NOMO-1 (cell line): ENCODE data around the gene SATB1.

Experiments used
- DNase-seq, 2 experiments: peaks; one replicate each; lab custom pipeline; 2025; ENCODE audit not compliant: unreplicated experiment in 2 of 2; lab: John Stamatoyannopoulos, UW

Gene SATB1

DNA sequence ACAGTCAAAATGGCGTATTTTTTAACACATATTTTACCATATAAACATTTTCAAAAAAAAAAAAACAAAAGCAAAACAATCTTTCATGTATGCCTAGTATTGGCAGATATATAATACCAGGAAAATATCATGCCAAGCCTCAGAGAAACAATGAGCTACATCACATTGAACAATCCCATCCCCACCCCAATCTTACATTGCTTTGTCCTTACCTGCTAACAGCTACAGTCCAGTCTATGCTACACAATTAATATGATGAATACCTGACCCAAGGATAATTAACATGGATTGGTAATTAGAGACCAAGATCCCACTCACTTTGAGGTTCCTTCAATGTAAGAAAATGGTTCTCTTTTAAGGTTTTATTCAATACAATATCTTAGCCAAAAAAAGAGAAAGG lies 7.6 kb upstream of the SATB1 start:
- DNase-seq: no peak

DNA sequence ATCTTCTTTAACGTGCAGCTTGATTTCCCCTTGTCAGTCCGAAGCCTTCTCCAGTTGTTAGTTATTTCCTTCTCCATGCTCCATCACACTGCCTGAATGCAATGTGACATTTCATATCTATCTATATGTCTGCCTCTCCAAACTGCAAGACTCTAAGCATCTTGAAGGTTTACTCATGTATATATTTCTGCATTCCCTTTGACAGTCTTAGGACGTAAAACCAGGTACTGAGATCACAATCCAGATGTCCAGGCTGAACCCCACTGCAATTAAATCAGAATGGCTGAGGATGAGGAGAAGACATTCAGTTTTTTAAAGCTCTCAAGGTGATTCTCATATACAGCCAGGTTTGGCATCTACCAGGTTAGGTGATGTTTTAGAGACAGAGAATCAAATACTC lies 6.1 kb upstream of the SATB1 start:
- no peak for DNase-seq

DNA sequence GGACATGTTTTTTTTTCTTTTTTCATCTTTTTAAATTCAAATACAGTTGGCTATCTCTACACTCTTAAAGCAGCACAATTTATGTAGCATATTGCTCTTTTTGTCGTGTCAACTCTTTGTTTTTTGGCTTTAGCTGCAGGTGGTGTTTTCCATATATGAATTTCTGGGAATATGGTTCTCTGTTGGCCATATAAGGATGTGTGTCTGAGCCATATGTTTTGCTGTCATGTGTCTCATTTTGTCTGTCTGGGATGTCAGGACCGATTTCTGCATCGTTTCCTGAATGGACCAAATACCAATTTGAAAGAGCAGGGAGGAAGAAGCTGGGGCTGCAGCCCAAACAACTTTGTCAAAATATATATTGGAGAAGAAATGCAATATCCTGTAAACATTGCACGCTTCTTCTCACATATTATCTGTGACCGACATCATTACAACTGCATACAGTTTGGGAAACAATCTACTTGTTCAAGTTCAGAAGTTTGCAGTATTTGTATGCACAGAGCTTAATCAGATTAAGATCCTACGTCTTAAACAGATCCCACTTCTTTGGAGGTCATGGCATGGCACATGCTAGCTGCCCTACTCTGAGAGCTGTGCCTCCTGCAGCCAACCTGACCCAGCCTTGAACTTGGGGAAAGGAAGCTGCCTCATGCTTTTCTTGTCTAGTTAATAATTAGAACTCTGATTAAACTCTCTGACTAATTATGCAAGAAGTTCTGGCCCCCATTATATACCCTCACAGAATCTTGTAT lies 4.0 kb upstream of the SATB1 start:
- DNase-seq: peak in 1 of 2 experiments; percentile 32

DNA sequence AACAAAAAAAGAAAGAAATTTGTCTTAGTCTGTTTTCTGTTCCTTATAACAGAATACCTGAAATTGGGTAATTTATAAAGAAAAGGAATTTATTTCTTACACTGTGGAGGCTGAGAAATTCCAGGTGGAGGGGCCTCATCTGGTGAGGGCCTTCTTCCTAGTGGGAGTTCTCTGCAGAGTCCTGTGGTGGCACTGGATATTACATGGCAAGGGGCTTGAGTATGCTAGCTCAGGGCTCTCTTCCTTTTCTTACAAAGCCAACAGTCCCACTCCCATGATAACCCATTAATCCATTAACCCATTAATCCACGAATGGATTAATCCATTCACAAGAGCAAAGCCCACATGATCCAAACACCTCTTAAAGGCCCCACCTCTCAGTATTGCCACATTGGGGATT lies 2.9 kb upstream of the SATB1 start:
- no peak for DNase-seq

DNA sequence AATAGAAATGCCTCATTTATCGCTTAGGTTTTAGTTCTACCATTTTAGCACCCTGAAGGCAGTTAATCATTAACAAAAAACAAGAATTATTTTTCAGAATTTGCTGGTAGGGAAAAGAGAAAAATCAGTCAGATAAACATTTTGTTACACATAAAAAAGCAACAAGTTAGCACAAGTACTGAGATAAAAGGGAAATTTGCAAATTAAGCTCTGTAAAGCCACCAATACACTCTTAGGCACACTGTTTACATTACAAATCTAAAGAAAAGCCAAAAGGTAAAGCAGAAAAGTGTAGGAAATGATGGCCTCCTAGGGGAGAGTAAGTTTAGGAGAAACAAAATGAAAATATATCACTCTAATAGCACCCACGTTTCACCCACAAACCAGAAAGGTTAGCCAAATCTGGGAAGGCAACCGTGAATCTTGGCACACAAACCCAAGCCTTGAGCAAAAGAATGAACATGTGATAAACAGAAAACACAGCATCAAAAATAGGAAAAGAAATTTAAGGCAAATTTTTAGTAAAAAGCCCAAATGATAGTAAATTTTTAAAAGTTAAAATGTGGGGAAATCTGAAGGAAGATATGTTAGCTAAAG lies 1.6 kb upstream of the SATB1 start:
- DNase-seq: no peak

DNA sequence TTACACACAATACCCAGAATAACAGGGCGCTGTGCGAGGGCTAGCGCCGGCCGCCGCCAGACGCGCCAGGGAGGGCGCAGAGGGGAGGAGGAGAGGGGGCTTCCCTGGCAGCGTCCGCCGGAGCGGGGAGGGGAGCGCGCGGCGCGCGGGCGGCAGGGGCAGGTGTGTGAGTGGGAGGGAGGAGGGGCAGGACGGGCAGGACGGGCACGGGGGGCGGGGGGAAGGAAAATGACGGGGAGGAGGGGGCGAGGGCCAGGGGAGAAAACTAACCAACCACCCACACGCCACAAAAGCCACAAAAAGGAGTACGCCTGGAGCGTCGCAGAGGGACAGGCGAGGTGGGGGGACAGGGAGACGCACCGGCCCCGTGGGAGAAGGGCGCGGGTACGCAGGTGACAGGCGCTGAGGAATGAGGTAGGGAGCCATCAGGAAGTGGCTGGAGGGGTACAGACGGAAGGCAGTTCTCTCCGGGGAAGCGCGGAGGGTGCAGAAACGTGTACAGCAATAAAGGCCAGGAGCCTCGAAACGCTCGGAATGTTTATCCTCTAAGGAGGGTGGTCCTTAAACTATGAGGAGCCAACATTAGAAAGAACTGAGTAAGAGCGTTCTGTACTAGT lies 610 bp upstream of the SATB1 start:
- peak; percentile 61 to 65 for DNase-seq

DNA sequence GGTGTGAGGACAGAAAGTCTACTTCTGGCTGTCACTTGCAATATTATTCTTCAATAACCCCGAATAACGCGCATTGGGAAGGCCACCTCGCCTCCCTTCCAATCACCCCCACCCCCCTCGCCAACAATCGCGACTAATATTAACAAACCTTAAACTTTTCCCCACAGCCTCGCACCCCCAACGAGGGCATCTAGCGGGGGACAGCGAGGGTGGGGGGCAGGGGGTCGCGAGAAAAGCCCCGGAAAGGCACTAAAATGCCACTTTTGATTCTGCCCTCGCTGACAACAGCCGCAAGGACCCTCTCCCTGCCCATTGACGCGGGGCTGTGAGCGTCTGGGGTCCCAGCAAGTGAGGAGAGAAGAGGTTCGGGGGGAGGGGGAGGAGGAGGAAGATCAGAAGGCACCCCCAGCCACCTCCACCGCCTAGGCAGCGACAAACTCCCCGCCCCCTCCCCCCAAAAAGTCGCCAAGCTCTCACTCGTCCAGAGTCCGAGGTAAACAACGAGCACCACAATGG lies 868 bp downstream of the SATB1 start:
- no peak for DNase-seq

DNA sequence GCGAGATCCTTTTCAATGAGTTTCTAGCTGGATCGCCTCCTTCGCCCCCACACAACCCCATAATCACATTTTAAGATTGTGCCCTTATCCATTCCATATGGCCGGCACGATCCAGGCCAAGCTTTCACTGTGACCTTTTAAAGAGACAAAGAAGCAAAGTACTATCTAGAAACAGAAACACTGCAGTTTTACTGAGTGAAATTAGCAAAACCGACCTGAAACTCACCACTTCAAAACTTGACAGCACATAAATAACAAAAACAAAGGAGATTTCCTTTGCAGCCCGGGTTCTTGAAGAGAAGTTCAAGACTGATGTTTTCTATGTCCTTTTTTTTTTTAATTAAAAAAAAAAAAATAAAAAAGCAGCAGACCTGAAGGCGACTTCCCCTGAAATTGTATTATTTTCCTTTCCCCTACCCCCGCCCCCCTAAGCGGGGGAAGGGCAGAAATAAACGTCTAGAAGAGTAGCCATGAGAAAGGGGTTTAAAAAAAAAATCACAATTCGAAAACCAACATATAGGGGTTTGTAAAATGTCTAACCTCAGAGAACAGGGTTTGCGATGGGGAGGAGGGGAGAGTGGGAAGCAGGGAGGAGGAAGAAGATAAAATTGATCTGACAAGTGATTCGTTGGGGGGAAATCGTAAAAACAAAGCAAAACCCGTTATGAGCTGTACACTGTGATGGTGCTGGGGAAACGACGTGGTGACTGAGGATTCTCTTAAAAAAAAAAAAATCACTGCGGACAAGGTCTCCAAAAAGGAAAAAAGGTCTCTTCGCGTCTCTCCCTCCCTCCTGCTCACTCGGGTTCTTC lies 1.5 kb downstream of the SATB1 start:
- DNase-seq: peak; percentile 56 to 58

DNA sequence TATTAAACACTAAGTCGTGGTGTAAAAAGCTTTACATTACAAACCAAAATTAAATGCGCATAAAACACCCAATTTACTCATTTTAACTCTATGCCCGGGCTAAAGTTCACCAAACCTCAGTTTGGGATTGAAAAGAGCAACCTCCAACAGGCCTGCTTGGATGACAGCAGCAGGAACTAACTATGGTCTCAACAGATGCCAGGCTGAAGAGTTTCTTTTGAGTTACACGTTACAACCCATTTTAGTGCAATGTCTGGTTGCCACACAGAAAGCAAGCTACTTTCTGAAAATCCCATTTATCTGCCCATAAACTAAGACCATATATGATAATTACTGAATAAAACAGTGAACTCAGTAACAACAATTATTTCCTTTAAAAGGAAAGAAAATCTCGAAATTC lies 2.2 kb downstream of the SATB1 start:
- peak; percentile 34 to 38 for DNase-seq

DNA sequence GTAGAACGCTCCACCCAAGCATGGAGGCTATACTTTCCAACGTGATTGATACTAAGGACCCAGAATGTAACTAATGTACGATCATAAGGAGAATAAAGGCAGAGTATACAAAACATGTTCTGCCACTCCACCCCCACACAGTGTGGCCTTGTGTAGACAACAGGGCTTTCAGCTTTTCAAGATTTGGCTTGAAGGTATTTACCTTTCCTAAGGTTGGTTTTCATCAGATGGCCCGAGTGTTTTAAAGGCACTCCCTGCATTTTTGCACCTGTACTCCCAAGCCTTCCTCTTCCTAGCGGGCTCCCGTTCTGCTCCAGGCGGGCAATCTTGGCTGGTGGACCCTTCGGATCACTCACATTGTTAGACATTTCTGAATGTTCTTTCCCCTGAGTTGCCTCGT lies 4.6 kb downstream of the SATB1 start:
- DNase-seq: no peak

DNA sequence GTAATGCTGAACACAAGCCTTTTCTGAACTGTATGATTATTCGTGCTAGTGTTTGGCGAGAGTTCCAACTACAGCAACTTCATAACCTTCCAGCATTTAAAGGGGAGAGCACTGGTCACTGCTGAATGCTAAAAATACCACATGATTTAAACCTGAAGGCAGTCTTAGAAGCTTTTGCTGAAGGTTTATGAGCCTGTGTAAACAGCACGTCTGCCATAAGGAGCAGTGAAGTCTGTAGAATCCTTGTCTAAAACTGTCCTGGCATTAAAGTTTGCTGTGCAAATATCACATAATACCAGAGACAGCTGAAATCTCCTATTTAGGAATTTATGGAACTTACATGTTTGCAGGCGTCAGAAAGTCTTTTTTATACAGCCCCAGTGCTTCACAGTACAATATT lies 5.9 kb downstream of the SATB1 start:
- DNase-seq: no peak

DNA sequence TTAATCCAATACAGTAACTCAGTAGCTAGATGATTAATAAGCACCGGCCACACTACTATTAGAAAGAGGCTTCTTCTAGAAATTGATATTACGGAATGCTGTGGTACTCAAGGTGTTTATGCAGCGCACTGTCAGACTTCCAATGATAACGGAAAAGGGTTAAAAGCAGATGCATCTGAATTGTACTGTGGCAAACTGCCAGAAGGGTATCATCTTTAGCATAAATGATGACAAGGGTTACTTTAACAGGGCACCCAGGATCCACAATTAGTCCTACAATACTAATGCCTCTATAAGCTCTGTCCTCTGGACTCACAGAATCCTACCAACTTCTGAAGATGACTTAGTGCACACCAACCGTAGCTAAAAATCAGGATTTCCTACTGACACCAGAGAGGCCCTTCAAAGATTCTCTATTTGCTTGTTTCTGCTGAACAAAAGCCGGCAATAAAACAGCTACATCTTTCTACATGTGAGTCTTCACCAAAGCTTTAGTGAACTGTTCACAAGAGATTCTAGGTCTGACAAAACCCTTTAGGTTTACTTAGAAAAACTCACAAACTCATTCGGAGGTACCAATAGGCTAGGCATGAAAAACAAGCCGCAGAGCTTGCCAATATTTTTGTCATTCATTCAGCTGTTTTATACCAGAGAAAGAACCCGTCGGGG lies 7.1 kb downstream of the SATB1 start:
- no peak for DNase-seq

DNA sequence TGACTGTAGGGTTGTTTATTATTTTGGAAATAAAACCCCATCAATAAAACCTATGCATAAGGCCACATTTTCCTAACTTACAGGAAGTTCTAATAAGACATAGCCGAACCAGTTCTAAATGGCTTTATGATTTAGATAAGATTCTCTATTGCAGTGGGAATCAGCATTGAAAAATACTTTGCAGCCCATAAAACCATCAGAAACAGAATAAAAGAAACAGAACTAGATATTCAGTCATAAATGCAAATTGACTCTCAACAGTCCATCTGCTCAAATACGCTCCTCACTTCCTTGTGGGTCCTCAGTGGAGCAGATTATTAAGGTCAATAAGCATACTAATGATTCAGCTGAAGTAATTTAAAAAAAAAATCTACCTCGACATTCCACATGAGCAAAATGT lies 8.8 kb downstream of the SATB1 start:
- no peak for DNase-seq

DNA sequence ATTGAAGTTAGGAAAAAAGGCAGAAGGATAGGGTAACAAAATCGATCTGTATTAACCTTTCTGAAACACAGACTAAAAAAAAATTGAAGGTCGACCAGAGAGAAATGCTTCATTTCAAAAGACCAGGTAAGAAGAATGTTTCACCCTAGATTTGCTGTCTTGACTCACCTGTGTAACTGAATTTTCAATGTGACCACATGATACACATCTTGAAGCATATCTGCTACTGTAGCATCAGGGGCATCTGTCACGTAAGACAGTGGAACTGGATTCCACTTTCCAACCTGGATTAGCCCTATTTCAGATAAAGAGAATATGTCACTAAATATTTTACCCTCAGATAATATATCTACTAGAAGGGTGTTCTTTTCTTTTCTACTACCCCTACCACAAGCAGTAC lies 9.3 kb downstream of the SATB1 start:
- no peak for DNase-seq

DNA sequence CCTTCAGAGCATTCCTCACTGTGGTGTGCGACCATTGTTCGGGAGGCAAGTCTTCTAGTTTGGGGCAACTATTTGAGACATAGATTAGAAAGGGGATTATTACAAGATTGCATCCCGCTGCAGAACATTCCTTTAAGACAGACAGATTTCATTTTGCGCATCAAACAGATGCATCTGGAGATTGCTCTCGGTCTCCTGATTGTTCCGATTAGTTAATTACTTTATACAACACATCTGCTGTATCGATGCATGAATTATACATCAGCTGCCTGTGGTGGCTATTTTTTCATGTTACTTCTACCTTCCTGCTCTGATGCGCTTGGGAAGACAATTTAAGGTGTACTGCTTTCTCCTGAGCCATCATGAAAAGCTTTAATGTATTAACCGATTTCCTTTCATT lies 10.0 kb downstream of the SATB1 start:
- DNase-seq: no peak

DNA sequence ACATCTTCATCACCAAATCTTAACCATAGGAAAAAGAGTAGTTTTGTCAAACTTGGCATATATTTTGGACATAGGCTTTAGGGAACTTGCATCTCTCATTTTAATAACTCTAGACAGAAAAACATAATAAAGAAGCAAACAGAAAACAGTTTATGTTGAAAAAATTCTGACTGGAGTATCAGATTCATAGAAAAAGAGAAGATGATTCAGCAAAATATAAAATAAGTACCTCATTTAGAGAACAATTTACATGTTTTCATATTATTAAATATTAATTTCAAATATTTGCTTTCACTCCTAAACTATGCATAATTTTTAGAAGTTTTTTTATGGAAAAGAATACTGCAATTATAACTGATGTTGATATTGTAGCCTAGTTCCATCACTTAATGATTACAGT lies 12.5 kb downstream of the SATB1 start:
- no peak for DNase-seq

DNA sequence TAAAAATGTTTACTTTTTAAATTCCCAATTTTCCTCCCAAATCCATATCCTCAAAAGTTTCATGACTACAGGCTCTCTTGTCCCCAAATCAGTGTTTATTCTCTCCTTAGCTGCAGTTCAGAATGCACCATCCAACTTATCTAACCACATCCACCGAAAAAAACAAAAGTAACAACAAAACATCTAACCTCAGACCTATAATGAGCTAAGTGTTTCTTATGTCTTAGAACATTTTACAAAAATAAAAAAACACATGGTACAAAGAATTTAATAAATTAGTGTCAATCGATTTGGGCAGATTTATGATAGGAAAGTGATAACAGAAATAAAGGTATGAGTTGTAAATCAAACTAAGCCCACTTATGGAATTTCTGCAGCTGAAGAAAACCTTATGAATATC lies 13.6 kb downstream of the SATB1 start:
- DNase-seq: no peak

DNA sequence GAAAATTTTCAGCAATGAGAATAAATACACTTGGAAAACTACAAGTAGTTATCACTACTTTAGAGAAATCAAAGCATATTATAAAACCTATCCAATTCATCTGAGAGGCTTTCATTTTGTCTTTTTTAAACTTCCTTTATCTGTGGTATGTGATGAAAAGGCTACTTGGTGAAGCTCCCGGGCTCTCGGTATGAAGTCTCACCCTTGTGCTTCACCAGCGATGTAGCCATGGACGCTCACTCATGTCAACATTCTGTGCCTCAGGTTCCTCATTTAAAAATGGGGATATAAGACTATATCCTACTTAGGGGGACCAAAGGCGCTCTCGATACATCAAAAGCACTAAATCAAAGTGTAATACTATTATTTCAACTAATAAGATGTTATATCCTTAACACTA lies 14.9 kb downstream of the SATB1 start:
- no peak for DNase-seq

DNA sequence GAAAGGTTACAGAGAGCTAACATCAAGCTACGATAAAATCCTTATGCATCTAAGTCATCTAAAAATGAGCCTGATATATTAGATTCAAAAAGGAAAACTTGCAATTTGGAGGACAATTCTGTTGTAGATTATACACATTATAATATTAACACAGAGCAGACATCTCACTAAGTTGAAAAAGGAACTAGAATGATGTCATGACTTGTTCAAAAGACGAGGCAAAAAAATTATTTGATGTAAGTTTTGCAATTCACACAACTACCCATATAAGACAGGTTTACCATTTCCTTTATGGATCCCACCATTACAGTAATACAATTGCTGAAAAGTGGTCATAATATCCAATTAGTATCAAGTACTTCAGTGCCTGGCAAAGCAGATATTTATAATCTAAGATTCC lies 15.9 kb downstream of the SATB1 start:
- DNase-seq: peak in 1 of 2 experiments; percentile 16

DNA sequence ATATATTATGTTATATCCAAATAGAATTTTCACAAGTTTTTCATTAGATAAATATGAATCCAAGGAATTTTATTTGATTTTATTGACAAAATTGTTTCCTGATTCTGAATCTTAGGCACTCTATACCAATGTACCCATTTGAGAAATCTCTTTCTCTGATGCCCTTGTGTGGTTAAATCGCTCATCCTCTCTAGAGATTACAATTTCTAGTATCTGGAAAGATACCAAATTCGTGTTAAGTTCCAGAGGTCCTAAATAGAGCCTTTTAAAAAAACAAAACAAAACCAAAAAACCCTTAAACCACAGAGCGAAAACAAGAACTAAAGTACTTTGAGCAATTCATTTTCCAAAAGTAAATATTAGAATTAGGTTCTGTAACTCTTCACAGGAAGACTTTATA lies 20.0 kb downstream of the SATB1 start:
- no peak for DNase-seq

DNA sequence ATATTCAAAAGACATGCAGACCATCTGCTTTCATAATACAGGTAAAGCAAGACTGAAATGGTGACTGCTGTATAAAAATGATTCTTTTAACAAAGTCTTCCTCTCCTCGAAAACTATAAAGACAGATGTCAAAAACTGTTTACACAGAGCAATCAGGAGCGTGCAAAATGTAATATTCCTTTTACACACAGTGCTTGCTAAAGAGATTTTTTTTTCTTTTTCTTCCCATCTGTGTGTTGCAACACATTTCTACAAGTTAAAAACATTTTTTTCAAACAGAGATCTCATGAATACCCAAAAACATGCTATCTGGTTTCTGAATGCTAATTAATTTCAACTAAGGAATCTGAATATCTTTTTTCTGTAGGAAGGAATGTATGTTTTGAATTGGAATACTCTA lies 22.1 kb downstream of the SATB1 start:
- no peak for DNase-seq
